ENCODE measurements around the gene ASXL1.
"Not testable (repeated sequence)": the region's sequence is repeated elsewhere in the genome, so short reads cannot be mapped to it uniquely, and the experiment has no call there.

The ASXL1 gene

DNA sequence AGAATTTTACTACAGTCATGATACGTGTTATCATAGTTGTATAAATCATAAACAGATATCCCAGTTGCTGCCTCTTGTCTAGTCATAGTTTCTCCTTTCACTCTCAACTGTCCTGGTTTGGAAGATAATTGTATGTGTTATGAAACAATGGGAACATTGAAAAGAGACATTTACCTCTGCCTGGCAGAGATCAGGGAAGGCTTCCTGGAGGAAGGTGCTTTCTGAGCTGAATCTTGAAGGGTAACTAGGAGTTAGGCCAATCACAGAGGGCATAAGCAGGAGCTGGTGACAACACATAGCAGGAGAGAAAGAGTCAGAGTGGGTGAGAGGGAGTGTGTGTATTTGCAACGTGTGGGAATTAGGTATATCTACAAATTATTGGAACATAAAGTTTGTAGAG is 5.4 kb downstream of the ASXL1 start:
- DNase-seq: no peak

DNA sequence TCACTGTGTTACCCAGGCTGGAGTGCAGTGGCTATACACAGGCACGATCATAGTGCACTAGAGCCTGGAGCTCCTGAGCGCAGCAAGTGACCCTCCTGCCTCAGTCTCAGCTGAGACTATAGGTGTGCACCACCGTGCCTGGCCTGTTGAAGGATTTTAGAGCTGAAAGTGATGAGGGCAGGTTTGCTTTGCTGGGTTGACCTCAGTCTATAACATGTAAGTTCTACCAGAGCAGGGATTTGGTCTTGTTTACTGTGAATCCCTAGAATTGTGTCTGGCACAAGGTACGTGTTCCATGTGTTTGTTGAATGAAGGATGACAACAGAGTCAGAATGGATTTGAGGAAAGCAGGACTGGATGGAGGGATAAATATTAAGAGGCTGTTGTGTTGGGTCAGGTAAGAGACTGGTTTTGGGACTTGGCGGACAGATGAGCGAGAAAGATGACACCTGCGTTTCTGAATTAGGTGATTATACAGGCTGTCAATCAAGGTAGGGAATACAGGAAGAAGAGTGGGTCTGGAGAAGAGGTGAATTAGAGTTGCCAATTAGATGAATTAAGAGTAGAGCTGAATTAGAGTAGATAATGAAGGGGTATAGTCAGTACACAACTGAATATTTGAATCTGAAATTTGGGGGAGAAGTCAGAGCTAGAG is 6.5 kb downstream of the ASXL1 start:
- DNase-seq: no peak

DNA sequence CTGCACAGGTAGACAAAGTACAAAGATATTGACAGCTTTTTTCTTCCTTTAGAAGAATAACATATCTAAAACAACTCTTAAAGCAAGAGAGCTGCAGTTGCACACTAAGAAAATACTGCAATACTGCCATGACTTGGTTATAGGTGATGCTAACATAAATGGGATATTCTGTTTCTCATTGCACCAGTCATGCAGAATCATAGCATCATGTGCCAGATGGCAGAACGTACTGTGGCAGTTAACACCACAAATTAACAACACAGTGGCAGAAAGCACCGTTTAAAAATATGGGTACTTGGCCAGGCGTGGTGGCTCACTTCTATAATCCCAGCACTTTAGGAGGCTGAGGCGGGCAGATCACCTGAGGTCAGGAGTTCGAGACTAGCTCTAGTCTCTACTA is 7.4 kb downstream of the ASXL1 start:
- DNase-seq: no peak

DNA sequence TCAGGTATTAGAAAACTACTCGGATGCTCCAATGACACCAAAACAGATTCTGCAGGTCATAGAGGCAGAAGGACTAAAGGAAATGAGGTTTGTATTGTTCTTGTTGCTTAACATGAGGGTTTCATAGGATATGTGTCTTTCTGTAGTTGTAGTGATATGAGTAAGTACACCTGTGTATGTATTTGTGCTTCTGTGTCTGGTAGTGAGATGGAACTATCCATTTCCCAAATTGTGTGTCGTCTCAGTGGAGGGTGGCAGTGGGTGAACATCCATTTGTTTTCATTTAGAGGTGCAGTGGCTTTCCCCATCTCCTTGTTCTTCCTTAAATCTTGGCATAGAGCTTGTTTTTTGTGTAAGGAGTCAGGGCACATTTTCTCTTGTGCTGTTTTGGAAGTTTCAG is 8.2 kb downstream of the ASXL1 start:
- DNase-seq: no peak

DNA sequence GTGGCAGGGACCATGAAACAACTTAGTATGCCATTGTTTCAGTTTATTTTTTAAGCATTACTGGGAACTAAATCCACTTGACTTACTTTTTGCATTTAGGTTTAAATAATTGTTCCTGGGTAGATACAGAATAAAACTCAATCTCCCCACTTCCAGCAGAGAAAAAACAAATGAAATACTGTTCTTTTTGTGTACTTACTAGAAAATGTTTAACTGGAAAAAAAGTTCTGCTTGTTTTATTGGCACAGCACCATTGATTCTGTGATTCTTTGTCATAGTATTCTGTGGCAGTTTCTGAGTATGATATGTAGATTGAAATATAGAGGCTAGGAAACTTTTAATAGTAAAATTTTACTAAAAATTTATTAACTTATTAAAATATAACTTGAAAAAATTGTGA is 10.2 kb downstream of the ASXL1 start:
- DNase-seq: no peak

DNA sequence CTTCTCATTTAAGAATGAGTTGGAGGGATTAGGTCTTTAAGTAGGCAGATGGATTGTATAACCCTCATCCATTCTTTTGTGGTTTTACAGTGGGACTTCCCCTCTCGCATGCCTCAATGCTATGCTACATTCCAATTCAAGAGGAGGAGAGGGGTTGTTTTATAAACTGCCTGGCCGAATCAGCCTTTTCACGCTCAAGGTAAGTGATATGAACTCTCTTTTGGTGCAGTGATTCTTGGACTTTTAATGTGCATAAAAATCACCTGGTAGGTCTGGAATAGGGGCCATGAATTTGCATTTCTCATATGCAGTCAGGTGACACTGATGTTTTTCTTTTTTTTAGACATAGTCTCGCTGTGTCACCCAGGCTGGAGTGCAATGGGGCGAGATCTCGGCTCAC is 10.8 kb downstream of the ASXL1 start:
- DNase-seq: no peak

DNA sequence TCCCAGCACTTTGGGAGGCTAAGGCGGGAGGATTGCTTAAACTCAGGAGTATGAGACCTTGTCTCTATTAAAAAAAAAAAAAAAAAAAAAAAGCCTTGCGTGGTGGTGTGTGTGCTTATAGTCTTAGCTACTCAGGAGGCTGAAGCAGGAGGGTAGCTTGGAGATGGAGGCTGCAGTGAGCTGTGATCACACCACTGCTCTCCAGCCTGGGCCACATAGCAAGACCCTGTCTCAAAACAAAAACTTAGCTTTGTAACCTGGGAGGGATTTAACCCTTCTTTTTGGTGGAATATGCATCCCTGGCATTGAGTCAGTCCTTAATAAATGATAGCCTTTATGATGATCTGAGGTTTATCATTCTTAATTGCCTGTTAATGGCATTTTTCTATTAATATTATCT is 12.8 kb downstream of the ASXL1 start:
- DNase-seq: no peak

DNA sequence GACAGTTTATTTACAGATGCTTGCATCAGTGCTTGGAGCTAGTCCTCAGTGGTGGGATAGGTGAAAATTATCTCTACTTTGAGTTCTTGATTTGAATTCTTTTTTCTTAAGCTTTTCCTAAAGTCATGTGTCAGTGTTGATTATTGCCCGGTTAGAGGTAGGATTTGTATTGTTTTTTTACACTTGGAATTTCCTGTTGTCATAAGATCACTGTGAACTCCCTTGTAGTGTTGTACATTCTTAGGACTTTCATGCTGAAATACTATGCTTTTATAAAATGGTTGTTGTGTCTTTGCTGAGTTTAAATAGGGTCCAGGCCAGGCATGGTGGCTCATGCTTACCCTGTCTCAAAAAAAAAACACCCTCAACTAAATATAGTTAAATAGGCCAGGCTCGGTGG is 20.3 kb downstream of the ASXL1 start:
- no peak for DNase-seq

DNA sequence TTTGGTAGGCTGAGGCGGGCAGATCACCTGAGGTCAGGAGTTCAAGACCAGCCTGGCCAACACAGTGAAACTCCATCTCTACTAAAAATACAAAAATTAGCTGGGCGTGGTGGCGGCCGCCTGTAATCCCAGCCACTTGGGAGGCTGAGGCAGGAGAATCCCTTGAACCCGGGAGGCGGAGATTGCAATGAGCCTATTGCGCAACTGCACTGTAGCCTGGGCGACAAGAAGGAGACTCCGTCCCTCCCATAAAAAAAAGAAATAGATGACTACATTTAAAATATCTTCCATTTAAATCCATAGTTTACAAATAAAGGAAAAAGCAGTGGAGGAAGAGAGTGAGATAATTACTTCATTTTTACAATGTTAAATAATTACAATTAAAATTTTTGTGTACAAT is 21.9 kb downstream of the ASXL1 start:
- not testable (repeated sequence) for DNase-seq

DNA sequence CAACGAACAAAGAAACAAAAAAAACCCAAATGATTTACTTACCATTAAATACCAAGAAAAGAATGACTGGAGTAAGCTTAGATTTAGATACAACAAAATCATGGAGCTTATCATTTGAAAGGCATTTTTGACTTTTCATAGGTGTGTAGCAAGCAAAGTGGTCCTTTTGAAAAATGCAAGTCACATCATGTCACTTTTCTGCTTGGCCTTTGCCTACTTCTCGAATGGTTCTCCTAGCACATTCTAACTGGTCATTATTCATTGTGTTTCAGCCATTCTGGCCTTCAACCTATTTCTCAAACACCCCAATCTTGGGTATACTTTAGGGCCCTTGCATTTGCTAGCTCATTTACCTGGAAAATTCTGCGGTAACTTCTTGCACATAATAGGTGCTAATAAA is 22.6 kb downstream of the ASXL1 start:
- no peak for DNase-seq

DNA sequence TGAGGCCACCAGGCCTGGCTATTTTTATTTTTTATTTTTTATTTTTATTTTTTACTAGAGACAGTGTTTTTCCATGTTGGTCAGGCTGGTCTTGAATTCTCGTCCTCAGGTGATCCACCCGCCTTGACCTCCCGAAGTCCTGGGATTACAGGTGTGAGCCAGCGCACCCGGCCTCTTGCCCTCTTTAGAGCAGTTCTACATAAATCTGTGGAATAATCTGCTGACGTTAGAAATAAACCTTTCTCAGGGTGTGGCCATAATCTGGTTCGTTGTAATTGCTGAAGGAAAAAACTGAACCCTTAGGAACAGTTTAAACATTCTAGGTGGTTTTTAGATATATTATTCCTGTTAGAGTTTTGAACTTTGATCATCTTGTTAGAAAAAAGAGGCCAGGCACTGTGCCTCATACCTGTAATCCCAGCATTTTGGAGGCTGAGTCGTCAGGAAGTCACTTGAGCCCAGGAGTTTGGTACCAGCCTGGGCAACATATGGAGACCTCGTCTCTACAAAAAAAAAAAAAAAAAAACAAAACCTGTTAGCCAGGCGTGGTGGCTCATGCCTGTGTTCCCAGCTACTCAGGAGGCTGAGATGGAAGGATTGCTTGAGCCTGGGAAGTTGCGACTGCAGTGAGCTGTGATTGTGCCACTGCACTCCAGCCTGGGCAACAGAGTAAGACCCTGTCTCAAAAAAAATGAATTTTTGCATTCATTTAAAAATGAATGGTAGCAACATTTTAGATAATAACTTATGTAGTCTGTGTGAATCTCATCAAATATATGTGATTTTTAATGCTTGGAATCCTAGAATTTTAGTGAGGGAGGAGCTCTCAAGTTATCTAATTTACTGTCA is 24.2 kb downstream of the ASXL1 start:
- no peak for DNase-seq

DNA sequence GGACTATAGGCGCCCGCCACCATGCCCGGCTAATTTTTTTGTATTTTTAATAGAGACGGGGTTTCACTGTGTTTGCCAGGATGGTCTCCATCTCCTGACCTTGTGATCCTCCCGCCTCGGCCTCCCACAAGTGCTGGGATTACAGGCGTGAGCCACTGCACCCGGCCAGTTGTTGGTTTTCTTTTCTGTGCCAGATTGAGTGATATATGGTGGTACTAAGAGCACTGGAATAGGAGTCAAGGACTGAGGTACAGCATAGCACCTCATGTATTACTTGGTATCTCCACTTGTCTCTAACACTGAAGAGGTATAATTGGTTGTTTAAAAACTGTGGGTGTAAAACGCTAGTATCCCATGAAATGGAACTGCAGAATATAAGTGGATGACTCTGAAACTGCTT is 25.3 kb downstream of the ASXL1 start:
- DNase-seq: not testable (repeated sequence)

DNA sequence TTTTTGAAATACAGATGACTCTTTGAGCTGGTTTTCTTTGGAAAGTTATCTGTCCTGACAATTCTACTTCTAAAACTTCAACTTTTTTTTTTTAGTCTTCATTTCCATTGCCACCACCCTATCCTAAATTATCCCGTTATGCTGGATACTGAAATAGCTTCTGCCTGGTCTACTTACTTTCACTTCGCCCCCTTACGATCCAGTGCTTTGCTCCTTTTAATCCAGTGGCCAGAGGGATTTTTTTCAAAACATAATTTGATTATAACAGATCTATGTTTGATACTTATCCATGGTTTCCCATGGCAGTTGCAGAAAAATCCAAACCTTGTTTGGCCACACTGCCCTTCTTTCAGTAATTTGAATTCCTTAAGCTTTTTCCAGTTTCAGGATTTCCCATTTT is 27.4 kb downstream of the ASXL1 start:
- no peak for DNase-seq

DNA sequence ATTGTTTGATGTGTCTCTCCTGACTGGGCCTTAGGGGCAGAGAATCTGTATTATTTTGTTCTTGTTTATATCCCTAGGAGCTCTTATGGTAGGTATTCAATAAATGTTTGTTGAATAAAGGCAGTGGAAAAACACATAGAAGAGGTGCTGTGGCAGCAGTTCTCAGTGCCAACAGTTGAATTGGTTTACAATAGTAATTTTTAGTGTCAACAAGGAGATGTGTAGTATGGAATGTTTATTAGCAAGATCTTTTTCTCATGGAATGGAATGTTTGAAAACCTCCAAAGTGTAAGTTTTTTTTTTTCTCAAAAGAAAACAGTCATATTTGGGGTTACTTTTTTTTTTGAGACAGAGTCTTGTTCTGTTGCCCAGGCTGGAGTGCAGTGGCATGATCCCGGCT is 28.0 kb downstream of the ASXL1 start:
- no peak for DNase-seq

DNA sequence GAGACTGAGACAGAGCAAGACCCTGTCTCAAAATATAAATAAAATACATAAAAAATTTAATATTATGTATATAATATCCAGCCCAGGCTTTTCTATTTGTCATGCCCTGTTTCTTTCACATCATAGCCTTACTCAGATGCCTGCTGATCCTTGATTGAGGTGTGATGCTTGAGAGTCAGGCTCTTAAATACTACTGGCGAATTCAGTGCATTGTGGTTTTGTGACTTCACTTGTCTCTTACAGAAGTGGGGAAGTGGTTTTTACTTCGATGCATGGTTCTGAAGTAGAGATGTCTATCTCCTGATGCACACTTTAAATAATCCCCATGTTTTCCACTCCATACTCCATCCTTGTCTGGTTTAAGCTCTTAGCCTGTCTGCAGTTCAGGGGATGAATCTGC is 29.1 kb downstream of the ASXL1 start:
- DNase-seq: no peak

DNA sequence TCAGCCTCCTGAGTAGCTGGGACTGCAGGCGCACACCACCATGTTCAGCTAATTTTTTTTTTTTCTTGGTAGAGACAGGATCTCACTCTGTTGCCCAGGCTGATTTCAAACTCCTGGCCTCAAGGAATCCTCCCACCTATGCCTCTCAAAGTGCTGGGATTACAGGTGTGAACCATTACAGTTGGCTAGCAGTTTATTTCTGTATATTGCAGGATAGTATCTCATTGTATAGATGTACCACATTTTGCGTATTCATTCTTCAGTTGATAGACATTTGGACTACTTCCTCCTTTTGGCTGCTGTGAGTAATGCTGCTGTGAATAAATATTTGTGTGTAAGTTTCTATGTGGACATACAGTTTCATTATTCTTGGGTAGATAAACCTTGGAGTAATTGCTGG is 32.9 kb downstream of the ASXL1 start:
- no peak for DNase-seq

DNA sequence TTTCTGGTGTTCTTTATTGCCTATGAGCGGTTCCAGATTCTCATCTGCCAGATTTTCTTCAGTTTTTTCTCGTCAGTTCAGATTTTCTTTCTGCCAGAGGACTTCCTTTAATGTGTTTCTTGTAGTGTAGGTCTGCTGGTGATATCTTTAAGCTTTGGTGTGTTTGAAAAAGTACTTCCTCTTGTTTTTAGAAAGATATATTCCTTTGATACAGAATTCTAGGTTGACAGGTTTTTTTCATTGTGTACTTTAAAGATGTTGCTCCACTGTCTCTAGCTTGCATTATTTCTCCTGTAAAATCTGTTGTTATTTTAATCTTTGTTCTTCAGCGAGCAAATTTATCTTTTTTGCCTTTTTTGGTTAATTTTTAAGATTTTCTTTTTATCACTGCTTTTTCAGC is 36.9 kb downstream of the ASXL1 start:
- DNase-seq: no peak

DNA sequence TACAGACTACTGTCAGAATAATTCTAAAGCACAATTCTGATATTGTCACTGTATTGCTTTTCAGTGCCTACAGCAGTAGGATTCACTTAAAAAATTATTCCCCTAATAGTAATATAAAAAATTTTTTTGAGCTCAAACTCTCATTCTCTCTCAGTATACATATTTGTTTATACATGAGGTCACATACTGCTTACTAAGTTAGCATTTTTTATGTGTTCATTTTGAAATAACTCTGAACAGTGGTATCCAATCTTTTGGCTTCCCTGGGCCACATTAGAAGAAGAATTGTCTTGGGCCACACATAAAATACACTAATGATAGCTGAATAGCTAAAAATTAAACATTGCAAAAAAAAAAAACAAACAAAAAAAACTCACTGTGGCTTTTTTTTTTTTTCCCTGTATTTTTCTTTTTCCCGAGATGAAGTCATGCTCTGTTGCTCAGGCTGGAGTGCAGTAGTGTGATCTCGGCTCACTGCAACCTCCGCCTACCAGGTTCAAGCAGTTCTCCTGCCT is 38.6 kb downstream of the ASXL1 start:
- DNase-seq: no peak

DNA sequence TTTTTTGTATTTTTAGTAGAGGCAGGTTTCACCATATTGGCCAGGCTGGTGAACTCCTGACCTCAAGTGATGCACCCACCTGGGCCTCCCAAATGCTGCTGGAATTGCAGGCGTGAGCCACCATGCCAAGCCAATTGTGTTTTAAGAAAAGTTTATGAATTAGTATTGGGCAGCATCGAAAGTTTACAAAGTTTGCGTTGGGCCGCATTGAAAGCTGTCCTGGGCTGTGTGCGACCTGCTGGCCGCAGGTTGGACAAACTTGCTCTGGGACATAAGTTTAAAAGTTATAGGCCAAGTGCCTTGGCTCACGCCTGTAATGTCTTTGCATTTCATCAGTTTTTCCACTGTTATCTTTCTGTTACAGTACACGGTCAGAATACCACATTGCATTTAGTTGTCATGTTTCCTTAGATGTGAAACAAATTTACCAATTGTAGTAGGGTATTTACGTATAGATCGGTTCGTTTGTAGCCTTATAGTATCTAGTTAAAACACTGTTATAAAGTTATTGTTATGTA is 39.5 kb downstream of the ASXL1 start:
- DNase-seq: no peak

DNA sequence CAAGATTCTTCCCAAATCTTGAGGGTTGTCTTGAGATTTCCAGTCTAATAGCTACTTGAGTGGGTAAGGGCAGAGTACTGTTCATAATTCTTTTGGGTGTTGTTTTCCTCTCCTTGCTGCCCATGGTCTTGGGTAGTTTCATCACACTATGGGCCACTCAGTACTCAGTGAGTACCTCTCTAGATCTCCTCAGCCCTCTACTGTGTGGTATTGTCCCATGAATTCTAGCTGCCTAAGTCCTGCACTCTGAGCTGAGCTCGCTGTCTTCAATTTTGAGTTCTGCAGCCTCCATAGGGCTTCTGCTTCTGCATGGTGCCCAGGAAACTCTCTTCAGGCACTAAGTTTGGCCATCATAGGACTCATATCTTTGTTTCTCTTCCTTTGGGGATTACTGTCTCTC is 42.3 kb downstream of the ASXL1 start:
- DNase-seq: no peak

DNA sequence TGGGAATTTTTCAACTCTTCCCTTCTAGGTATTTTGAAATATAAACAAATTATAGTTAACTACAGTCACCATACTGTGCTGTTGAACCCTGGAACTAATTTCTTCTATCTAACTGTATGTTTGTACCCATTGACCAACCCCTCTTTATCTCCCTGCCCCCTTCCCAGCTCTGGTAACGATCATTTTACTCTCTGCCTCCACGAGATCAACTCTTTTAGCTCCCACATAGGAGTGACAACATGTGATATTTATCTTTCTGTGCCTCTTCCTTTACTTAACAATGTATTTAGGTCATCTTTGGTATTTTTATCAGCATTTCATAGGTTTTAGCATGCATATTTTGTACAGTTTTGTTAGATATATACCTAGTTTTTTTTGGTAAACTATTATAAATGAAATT is 45.9 kb downstream of the ASXL1 start:
- no peak for DNase-seq

DNA sequence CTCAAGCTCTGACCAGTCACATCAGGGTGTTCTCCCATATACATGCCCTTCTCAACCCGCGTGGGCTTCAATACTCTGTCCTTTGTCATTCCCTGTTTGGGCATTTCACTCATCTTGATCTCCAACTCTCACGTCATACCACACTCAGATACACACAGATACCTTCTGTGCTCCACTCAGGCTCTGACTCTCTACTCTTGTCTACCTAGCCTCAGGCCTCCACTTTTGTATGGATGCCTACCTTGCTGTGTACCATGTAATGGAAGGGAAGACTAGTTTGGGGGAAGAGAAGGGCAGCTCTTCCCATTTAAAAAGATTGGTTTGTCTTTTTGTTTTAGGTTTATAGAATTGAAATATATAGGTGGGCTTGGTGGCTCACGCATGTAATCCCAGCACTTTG is 48.6 kb downstream of the ASXL1 start:
- DNase-seq: no peak

DNA sequence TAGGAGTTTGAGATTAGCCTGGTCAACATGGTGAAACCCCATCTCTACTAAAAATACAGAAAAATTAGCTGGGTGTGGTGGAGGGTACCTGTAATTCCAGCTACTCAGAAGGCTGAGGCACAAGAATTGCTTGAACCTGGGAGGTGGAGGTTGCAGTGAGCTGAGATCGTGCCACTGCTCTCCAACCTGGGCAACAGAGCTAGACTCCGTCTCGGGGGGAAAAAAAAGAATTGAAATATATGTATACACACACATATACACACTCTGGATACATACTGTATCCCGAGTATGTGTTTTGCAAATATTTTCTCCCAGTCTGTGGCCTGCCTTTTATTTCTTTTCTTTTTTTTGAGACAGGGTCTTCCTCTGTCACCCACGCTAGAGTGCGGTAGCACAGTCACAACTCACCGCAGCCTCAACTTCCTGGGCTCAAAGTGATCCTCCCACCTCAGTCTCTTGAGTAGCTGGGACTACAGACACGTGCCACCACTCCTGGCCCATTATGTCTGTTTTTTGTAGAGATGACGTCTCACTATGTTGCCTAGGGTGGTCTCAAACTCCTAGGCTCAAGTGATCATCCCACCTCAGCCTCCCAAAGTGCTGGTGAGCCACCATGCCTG is 49.1 kb downstream of the ASXL1 start:
- not testable (repeated sequence) for DNase-seq

Measured in NCI-H526 treated with DMSO at 0.1 percent for 48 hours (cell line).